HG02759 (cell line): Measurements from ENCODE around the gene ENC1.

Source experiments
- ATAC-seq: cut with Tn5 transposase; IDR thresholded peaks from one replicate; pipeline ENCODE4 v1.9.1; 2021; ENCODE audit warnings: mild to moderate bottlenecking, moderate library complexity; ENCODE audit not compliant: unreplicated experiment

The ENC1 gene

GRCh38 chr5:74612045-74612444 is 28.5 kb downstream of the ENC1 start:
- ATAC-seq, result no peak

DNA sequence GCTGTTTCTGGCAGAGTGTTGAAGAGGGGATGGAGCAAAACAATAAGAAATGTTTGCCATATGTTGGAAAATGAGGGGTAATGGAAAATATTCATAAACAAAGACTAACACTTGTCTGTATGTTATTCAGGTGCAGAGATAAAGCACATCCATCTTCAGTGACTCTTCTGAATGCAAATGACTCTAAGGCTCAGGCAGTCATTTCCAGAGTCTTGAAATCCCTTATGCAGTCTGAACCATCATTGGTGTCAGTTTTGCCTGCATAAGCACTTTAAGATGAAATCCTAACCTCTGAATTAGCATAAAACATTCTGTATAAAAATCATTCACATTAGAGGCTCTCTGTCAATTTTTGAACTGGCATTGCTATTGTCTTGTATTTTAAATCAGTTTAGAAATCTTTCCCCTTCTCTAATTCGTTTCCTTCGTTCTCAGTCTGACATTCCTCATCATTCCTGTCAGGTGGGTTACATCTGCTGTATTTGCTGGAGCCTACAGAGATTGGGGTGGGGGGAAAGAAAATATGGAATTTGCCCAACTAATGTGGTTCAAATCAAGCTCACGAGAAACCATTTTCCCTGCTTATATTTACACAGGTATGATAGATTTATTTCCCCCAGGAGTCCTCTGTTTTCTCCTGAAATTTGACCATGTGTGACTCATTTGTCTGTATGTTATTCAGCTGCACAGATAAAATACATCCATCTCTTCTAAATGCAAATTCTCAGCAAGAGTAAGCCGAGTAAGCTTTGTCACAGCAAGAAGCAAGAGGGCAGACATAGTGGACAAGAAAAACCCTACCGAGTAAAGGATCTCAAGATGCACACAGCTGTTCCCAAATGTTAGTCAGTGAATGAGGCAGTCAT is 31.6 kb downstream of the ENC1 start:
- ATAC-seq, result no peak

DNA sequence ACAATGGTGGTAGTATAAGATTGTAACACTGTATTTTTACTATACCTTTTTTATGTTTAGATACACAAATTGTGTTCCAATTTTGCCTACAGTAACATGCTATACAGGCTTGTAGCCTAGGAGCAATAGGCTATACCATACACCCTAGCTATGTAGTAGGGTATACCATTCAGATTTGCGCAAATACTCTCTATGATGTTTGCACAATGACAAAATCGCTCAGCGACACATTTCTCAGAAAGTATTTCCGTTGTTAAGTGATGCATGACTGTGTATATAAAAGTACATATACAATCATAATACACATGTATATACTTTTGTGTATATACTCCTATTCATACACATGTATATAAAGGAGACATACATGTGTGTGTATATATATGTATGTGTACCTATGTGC is 34.8 kb downstream of the ENC1 start:
- ATAC-seq, result no peak

DNA sequence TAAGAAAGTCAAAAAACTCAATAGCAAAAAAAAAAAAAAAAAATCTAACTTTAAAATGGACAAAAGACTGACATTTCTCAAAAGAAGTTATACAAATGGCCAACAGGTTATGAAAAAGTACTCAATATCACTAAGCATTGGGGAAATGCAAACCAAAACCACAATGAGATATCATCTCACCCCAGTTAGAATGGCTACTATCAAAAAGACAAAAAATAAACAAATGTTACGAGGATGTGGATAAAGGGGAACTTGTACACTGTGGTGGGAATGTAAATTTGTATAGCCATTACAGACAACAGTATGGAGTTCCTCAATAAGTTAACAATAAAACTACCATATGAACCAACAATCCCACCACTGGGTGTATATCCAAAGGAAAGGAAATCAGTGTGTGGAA is 37.2 kb downstream of the ENC1 start:
- no peak for ATAC-seq

GRCh38 chr5:74599148-74599547 is 41.4 kb downstream of the ENC1 start:
- ATAC-seq, result no peak

DNA sequence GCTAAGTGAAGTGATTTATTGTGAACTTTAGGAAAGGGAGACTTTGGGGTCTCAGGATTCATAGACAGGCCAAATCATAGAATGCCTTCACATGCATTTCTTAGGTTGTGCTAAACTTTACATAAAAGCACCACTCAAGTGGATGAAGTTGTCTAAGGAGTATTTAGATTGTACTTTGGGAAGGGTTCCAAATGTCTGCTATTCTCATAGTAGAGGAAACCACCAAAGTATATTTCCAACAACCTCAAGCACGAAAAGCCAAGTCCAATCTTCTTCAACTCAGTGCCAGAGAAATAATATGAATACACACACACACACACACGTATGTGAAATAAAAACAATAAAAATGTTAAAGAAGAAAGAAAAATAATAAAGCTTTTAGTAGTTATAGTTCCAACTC is 41.8 kb downstream of the ENC1 start:
- ATAC-seq, result no peak

DNA sequence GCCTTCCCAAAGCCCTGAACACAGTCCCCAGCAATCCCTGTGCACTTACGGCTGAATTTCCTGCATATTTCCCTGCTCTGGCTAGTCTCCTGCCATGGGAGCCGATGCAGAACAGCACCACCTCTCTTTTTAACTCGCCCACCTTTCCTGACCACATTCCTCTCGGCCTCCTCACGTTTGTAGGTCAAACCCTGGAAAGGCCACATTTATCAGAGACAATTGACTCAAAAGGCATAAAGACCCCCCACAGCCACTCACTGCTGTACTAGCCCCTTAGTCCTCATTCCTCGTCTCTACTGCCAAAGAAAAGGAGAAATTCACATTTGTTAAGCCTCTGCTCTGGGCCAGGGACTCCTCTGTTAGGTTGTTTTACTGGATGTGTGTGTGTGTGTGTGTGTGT is 43.6 kb downstream of the ENC1 start:
- no peak for ATAC-seq

DNA sequence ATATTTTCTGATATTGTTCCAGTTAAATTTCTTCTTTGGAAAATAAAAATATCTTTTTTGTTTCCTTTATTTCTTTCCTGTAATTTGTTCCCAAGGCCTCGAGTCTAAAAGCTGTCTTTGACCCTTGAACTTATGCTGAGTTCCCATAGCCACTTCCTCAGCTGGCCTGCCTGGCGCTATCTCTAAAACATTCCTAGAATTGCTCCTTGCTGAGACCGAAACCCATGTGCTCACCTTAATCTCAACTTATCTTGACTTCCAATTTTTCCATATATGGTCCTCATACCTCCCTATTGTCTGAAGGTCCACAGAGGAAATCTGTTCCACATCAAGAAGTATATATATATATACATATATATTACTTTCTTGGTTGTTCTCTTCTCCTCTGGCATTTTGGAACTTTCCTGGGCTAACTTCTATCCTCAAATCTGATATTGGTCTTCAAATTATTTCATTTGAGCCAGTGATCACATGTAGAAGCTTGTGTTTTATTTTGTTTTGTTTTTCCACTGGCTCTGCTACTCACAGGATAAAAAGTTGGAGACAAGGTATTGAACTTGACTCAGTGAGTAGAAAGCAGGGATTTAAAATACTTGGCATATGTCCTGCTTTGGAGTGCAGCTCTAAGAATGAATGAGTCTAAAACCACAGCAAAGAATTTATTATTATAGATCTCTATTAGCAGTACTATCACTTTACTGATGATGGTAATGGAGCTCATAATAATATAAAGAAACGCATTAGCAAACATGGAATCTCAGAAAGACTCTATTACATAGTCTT is 45.2 kb downstream of the ENC1 start:
- ATAC-seq, result no peak

GRCh38 chr5:74594137-74595040 is 46.1 kb downstream of the ENC1 start:
- ATAC-seq, result no peak

DNA sequence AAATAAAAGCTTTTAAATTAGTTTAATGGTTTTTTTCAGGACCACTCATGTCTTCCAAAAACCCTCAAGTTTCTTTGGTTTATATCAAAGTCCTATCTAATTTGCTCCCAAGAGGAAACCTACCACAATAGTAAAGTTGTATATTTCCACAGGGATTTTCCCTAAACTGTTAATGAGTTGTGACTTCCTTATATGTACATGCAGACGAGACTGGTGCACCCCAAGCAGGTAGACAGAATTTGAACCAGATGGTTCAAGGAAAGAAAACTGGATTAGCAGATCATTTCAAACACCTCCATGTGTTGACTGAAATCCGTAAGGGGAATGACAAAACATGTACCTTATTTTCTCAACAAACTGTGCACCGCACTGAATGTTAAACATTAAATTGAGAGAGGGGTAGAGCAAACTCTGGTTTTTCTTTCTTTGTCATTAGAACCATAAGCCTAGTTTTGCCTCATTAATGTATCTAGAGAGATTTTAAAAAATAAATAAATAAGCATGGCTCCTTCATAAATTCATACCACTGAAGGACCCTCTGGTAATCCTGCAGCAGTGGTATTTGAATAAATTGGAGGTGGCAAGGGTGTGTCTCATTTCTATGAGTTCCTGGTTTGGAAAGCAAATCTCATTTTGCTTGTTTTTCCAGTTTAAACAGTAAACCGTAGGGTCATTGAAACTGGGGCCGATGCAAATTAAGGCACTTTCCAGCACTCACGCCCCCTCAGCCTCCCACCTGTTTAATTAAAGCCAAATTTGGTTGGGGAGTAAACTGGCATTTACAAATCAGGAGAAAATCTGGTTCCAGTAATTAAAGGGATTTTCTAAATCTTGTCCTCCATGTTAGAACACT is 51.1 kb downstream of the ENC1 start:
- ATAC-seq, result no peak

- ATAC-seq, result no peak
Observed at GRCh38 chr5:74588415-74588814, 52.1 kb downstream of the ENC1 start.

DNA sequence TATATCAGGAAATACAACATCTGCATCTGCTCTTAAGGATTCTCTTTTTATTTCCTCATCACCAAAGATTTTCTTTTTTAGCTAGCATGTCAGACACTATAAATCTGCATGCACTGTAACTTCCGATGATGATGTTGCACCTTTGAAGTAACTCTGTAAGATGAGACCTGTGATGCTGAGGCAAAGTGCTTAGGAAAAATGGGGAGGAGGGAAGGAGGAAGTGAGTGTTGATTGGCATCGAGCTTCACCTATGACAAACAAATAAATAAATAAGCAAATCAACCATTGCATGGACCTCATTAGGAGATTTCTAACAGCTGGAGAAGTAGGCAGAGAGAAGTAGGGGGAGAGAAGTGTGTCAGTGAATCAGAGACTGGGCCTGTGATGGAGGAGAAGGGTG is 52.6 kb downstream of the ENC1 start:
- ATAC-seq, result no peak

DNA sequence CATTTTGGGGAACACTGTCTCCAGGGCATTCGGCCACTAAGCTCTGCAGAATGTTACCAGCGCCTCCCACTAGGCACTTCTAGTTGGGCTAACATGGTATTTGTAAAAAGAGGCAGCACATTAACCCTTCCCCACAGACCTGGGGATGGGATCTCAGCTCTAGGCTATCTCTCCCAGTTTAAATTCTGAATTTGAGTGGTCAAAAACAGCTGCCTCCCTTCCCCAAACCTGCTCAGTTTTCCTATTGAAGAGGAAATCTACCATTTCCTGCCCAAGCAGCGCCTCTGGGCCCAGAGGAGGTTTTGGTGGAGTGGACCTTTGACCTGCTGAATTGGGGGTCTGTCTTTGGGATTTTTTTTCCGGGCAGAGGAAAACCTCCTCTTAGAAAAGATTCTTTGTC is 53.2 kb downstream of the ENC1 start:
- no peak for ATAC-seq

GRCh38 chr5:74586856-74587255 is 53.7 kb downstream of the ENC1 start:
- no peak for ATAC-seq

- no peak for ATAC-seq
Observed at GRCh38 chr5:74582853-74583252, 57.7 kb downstream of the ENC1 start.

- ATAC-seq, result no peak
Observed at GRCh38 chr5:74581988-74582365, 58.6 kb downstream of the ENC1 start.

- ATAC-seq, result no peak
Observed at GRCh38 chr5:74580729-74581109, 59.8 kb downstream of the ENC1 start.

DNA sequence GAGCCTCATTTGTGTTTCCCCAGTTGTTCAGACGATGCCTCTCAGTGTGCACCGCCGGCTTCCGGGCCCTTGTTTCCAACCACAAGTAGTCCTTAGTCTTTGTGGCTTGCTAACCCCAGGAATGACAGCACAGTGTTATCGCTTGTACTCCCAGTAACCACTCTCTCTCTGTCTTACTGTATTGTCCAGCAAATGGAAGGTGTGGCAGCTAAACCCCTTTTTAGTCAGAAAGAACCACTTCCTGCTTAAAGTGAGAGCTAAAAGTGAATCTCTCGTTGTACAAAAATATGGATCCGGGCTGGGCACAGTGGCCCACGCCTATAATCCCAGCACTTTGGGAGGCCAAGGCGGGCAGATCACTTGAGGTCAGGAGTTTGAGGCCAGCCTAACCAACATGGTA is 61.3 kb downstream of the ENC1 start:
- ATAC-seq, result peak; percentile 69

GRCh38 chr5:74578356-74579044 is 62.0 kb downstream of the ENC1 start:
- ATAC-seq, result no peak
